Body of pancreas (tissue), 4 donors: ENCODE results near the gene ARFGEF2.

Experiments
- CTCF ChIP-seq, 7 experiments: fragments of 450-650 bp in 4 of 7; fragments of 200-600 bp in 3 of 7; sonication (generic) in 3 of 7; IDR thresholded peaks; one replicate each; pipeline ENCODE4 v1.5.1; 2016 to 2019; ENCODE audit warnings: antibody characterized with exemption in 7 of 7
- POLR2A ChIP-seq, 3 donors: fragments of 450-650 bp; IDR thresholded peaks; one replicate each; pipeline ENCODE4 v1.6.1; 2016; ENCODE audit warnings: antibody characterized with exemption in 3 of 3, mild to moderate bottlenecking in 2 of 3

GRCh38 chr20:49024220-49024619 is 102.7 kb downstream of the ARFGEF2 start:
- TF ChIP-seq CTCF (IDR thresholded peaks at IDR 0.05) (no peak), POLR2A (IDR thresholded peaks at IDR 0.05) (no peak)
